HCT116 (cell line): ENCODE results near the gene TALDO1. TPM values are rescaled to one million over a fixed set of nuclear protein-coding genes. Genes with fewer than 3 reads are reported as not detected.

Experiments
- ATAC-seq: fragments of 200-7000 bp; cut with Tn5 transposase; 2 replicates; pipeline ENCODE4 v1.9.1; 2020; ENCODE audit warnings: mild to moderate bottlenecking, moderate library complexity
- BruUV-seq: library from RNA; stranded (reverse); fragments of 400-500 nt; replicated peaks from 2 replicates; lab custom pipeline; 2021; lab: Mats Ljungman, UMichigan
- CTCF ChIA-PET: fragments of 300-600 bp; sonication (Branson Sonifier 250); formaldehyde crosslinking; loops from one replicate; lab custom pipeline; 2021; ENCODE audit warnings: antibody characterized with exemption; lab: Charles Lee
- POLR2A ChIA-PET: fragments of 300-600, 350-600 bp; sonication (Branson Sonifier 250); formaldehyde crosslinking; loops from one replicate; lab custom pipeline; 2021; ENCODE audit warnings: antibody characterized with exemption; lab: Charles Lee
- RAD21 ChIA-PET, 2 experiments: fragments of 300-600 bp; sonication (Branson Sonifier 250); formaldehyde crosslinking; loops; one replicate each; lab custom pipeline; 2023; ENCODE audit warnings: low total read pairs in 2 of 2; ENCODE audit not compliant: uncharacterized antibody in 2 of 2, unreplicated experiment in 2 of 2, low non-redundant PET in 1 of 2; lab: Charles Lee
- DNase-seq: peaks from one replicate; pipeline ENCODE4 v3.0.0-alpha.2; 2010; ENCODE audit warnings: low read depth, low spot score
- H2AFZ ChIP-seq: fragments of 200-600 bp; shearing (Covaris generic), sonication (generic); 2 replicates; pipeline ENCODE4 v1.6.1; 2017; ENCODE audit warnings: low read depth, mixed run types, mixed read lengths, antibody characterized with exemption, low read length; ENCODE audit not compliant: poor library complexity, severe bottlenecking
- H3K27ac ChIP-seq: 2 replicates; pipeline ENCODE4 v1.5.1; 2012; ENCODE audit warnings: low read depth, low read length
- H3K27me3 ChIP-seq: fragments of 200-600 bp; sonication (generic); 2 replicates; pipeline ENCODE4 v1.6.1; 2016; ENCODE audit warnings: mixed run types, low read length, mixed read lengths; ENCODE audit not compliant: insufficient read depth
- H3K36me3 ChIP-seq, 2 experiments: fragments of 200-500 bp in 1 of 2; fragments of 200-600 bp in 1 of 2; sonication (Bioruptor generic) in 1 of 2; sonication (generic) in 1 of 2; 2 replicates each; pipeline versions ENCODE4 v1.5.1 to v1.6.1; 2014 to 2016; ENCODE audit warnings: low read length in 2 of 2, inconsistent platforms in 1 of 2, mixed read lengths in 1 of 2, mixed run types in 1 of 2; ENCODE audit not compliant: insufficient read depth in 2 of 2, control insufficient read depth in 1 of 2
- H3K4me1 ChIP-seq, 2 experiments: fragments of 200-600 bp in 1 of 2; sonication (generic) in 1 of 2; 2 replicates each; pipeline versions ENCODE4 v1.5.1 to v1.6.1; 2012 to 2017; ENCODE audit warnings: low read length in 2 of 2, inconsistent platforms in 1 of 2, mild to moderate bottlenecking in 1 of 2, mixed read lengths in 1 of 2, mixed run types in 1 of 2, moderate library complexity in 1 of 2; ENCODE audit not compliant: insufficient read depth in 2 of 2, control insufficient read depth in 1 of 2
- H3K4me2 ChIP-seq: fragments of 200-600 bp; sonication (generic); 2 replicates; pipeline ENCODE4 v1.6.1; 2017; ENCODE audit warnings: mixed run types, low read length, mixed read lengths
- H3K4me3 ChIP-seq, 2 experiments: fragments of 200-600 bp in 1 of 2; sonication (generic) in 1 of 2; replicated peaks in 1 of 2; 2 replicates each; pipeline ENCODE4 v1.5.1; 2011 to 2016; ENCODE audit warnings: low read length in 2 of 2, control low read depth in 1 of 2, low read depth in 1 of 2, mild to moderate bottlenecking in 1 of 2, mixed read lengths in 1 of 2, mixed run types in 1 of 2
- H3K79me2 ChIP-seq: fragments of 200-600 bp; sonication (generic); 2 replicates; pipeline ENCODE4 v1.6.1; 2017; ENCODE audit warnings: mild to moderate bottlenecking, mixed run types, low read length, moderate library complexity, mixed read lengths; ENCODE audit not compliant: insufficient read depth
- H3K9ac ChIP-seq: fragments of 200-600 bp; sonication (generic); 2 replicates; pipeline ENCODE4 v1.6.1; 2016; ENCODE audit warnings: low read length, mixed read lengths
- H3K9me2 ChIP-seq: fragments of 200-600 bp; sonication (generic), shearing (Covaris generic); 2 replicates; pipeline ENCODE4 v1.6.1; 2017; ENCODE audit warnings: mixed run types, mild to moderate bottlenecking, moderate library complexity; ENCODE audit not compliant: insufficient read depth
- H3K9me3 ChIP-seq, 2 experiments: fragments of 200-500 bp in 1 of 2; fragments of 200-600 bp in 1 of 2; sonication (Bioruptor generic) in 1 of 2; sonication (generic) in 1 of 2; 2 replicates each; pipeline ENCODE4 v1.6.1; 2014 to 2017; ENCODE audit warnings: low read length in 2 of 2, mixed read lengths in 2 of 2, inconsistent platforms in 1 of 2, low read depth in 1 of 2, mild to moderate bottlenecking in 1 of 2, mixed run types in 1 of 2, moderate library complexity in 1 of 2; ENCODE audit not compliant: control insufficient read depth in 1 of 2, insufficient read depth in 1 of 2
- H4K20me1 ChIP-seq: fragments of 200-600 bp; sonication (generic), shearing (Covaris generic); 2 replicates; pipeline ENCODE4 v1.6.1; 2017; ENCODE audit warnings: mixed run types, mild to moderate bottlenecking, moderate library complexity; ENCODE audit not compliant: insufficient read depth
- CEBPB ChIP-seq: IDR thresholded peaks from 2 replicates; pipeline ENCODE4 v1.6.1; 2012; ENCODE audit warnings: low read depth
- EGR1 ChIP-seq: IDR thresholded peaks from 2 replicates; pipeline ENCODE4 v1.6.1; 2012; ENCODE audit warnings: low read depth
- FOSL1 ChIP-seq: IDR thresholded peaks from 2 replicates; pipeline ENCODE4 v1.6.1; 2012; ENCODE audit warnings: low read depth
- SP1 ChIP-seq: IDR thresholded peaks from 2 replicates; pipeline ENCODE4 v1.6.1; 2012; ENCODE audit warnings: low read depth
- SRF ChIP-seq: IDR thresholded peaks from 2 replicates; pipeline ENCODE4 v1.6.1; 2012; ENCODE audit warnings: low read depth
- TCF7L2 ChIP-seq: IDR thresholded peaks from 2 replicates; pipeline ENCODE4 v1.7.0; 2011; ENCODE audit warnings: borderline replicate concordance, inconsistent platforms; ENCODE audit not compliant: insufficient read depth, insufficient read length; ENCODE audit errors: extremely low read depth
- intact Hi-C: fragments of 100-400 bp; cut with micrococcal nuclease; formaldehyde crosslinking; loops from 2 replicates; pipeline ENCODE4 v1.10.0; 2022
- total RNA-seq: library from RNA; stranded (reverse); gene quantifications from one replicate; pipeline ENCODE4 v1.2.1, GENCODE V29; 2021; ENCODE audit not compliant: unreplicated experiment

The TALDO1 gene
- total RNA-seq, 1 experiment from 2014 or later = 242 TPM

- ChIA-PET RAD21 (no interaction called here), POLR2A (no interaction called here), CTCF (no interaction called here)
- ATAC-seq (no peak), DNase-seq (no peak)
- no peaks in the 10 kb centered on the region for H3K9me2 ChIP-seq
- peak overlapping the region; percentile 29; the same call in 1 of the 2 replicates for H3K27ac ChIP-seq
- no peak overlapping the region for H3K4me2 ChIP-seq
- no peaks in the 10 kb centered on the region for H3K9me3 ChIP-seq
- BruUV-seq = no TSS peak
- no peak overlapping the region for H2AFZ ChIP-seq
- H3K36me3 ChIP-seq = peaks cover 0 to 9% of the 10 kb centered on the region in 2 experiments; a peak in 1 of 4 replicates
- H3K4me3 ChIP-seq = no peak overlapping the region
- intact Hi-C loops = no loop called here
- H4K20me1 ChIP-seq = no peaks in the 10 kb centered on the region
- H3K4me1 ChIP-seq = peaks cover 26 to 34% of the 10 kb centered on the region in 2 experiments
- no peaks in the 10 kb centered on the region for H3K27me3 ChIP-seq
- no peak for TF ChIP-seq TCF7L2
- no peak for TF ChIP-seq SP1
- no peak for TF ChIP-seq FOSL1
- TF ChIP-seq EGR1 = no peak
- peaks cover 16% of the 10 kb centered on the region; the same call in 1 of the 2 replicates for H3K79me2 ChIP-seq
- no peak overlapping the region for H3K9ac ChIP-seq
These were observed 55.6 kb downstream of the TALDO1 start for GRCh38 chr11:802693-803466.

GRCh38 chr11:803467-803742 is 56.1 kb downstream of the TALDO1 start:
- H2AFZ ChIP-seq = no peak overlapping the region
- DNase-seq = no peak
- ChIA-PET RAD21 (no interaction called here), CTCF (no interaction called here), POLR2A (no interaction called here)
- no peak overlapping the region; the same call in 1 of the 2 replicates for H3K27ac ChIP-seq
- no peaks in the 10 kb centered on the region for H3K9me2 ChIP-seq
- no TSS peak for BruUV-seq
- ATAC-seq = no peak
- no peak overlapping the region for H3K9ac ChIP-seq
- no peaks in the 10 kb centered on the region for H3K27me3 ChIP-seq
- H3K79me2 ChIP-seq = peaks cover 21% of the 10 kb centered on the region
- intact Hi-C loops = no loop called here
- TF ChIP-seq CEBPB (no peak), SRF (no peak)
- no peak overlapping the region; the same call in 1 of the 2 replicates for H3K4me2 ChIP-seq
- H3K4me1 ChIP-seq = peaks cover 26 to 37% of the 10 kb centered on the region in 2 experiments
- H3K9me3 ChIP-seq = no peaks in the 10 kb centered on the region
- H4K20me1 ChIP-seq = no peaks in the 10 kb centered on the region
- H3K4me3 ChIP-seq = no peak overlapping the region; a peak in 1 of 4 replicates
- H3K36me3 ChIP-seq = peaks cover 0 to 9% of the 10 kb centered on the region in 2 experiments; a peak in 1 of 4 replicates
